Stimulated activated CD4-positive, alpha-beta T cell treated with anti-CD3 and anti-CD28 coated beads, TNF-alpha, amount 100 ng/mL, for 1 hour (primary cell): ENCODE results near the gene TMEM245.
"Not testable (repeated sequence)": the region's sequence is repeated elsewhere in the genome, so short reads cannot be mapped to it uniquely, and the experiment has no call there.

Source experiments
- DNase-seq, 3 donors: peaks; one replicate each; pipeline ENCODE4 v3.0.0-alpha.2; 2020; ENCODE audit warnings: low read depth in 3 of 3, low spot score in 1 of 3

TMEM245 gene

GRCh38 chr9:109064963-109065702 lies 54.6 kb downstream of the TMEM245 start:
- DNase-seq, result no peak

GRCh38 chr9:109063760-109064159 lies 56.0 kb downstream of the TMEM245 start:
- DNase-seq, result no peak

GRCh38 chr9:109062543-109062942 lies 57.2 kb downstream of the TMEM245 start:
- DNase-seq, result no peak

- no peak for DNase-seq
Observed at GRCh38 chr9:109060191-109060590, 59.6 kb downstream of the TMEM245 start.

GRCh38 chr9:109053121-109053520 lies 66.6 kb downstream of the TMEM245 start:
- not testable (repeated sequence) for DNase-seq

- no peak for DNase-seq
Observed at GRCh38 chr9:109052416-109052815, 67.3 kb downstream of the TMEM245 start.

- no peak for DNase-seq
Observed at GRCh38 chr9:109051733-109052132, 68.0 kb downstream of the TMEM245 start.

- no peak for DNase-seq
Observed at GRCh38 chr9:109050444-109050843, 69.3 kb downstream of the TMEM245 start.

- DNase-seq, result no peak
Observed at GRCh38 chr9:109048822-109049221, 70.9 kb downstream of the TMEM245 start.

- DNase-seq, result no peak
Observed at GRCh38 chr9:109047259-109047658, 72.5 kb downstream of the TMEM245 start.

- no peak for DNase-seq
Observed at GRCh38 chr9:109046346-109046745, 73.4 kb downstream of the TMEM245 start.

GRCh38 chr9:109043578-109043977 lies 76.2 kb downstream of the TMEM245 start:
- DNase-seq, result no peak

GRCh38 chr9:109040571-109040970 lies 79.2 kb downstream of the TMEM245 start:
- no peak for DNase-seq

GRCh38 chr9:109039539-109039938 lies 80.2 kb downstream of the TMEM245 start:
- DNase-seq, result no peak

- no peak for DNase-seq
Observed at GRCh38 chr9:109037946-109038715, 81.6 kb downstream of the TMEM245 start.

GRCh38 chr9:109036744-109037680 lies 82.7 kb downstream of the TMEM245 start:
- DNase-seq, result no peak

GRCh38 chr9:109035684-109036423 lies 83.9 kb downstream of the TMEM245 start:
- no peak for DNase-seq

- no peak for DNase-seq
Observed at GRCh38 chr9:109033941-109034700, 85.6 kb downstream of the TMEM245 start.

- DNase-seq, result no peak
Observed at GRCh38 chr9:109031241-109031640, 88.5 kb downstream of the TMEM245 start.

GRCh38 chr9:109030426-109030825 lies 89.3 kb downstream of the TMEM245 start:
- no peak for DNase-seq
